HK-2 (cell line): ENCODE data around the gene KIRREL3.

Experiments
- DNase-seq: peaks from one replicate; pipeline ENCODE4 v3.0.0-alpha.2; 2018; ENCODE audit not compliant: unreplicated experiment

KIRREL3 gene

GRCh38 chr11:126997196-126997595 lies 3.4 kb downstream of the KIRREL3 start:
- DNase-seq = no peak

- DNase-seq = no peak
Measured at GRCh38 chr11:126996036-126996804, 4.3 kb downstream of the KIRREL3 start.

GRCh38 chr11:126993599-126993998 lies 7.0 kb downstream of the KIRREL3 start:
- DNase-seq = no peak

DNA sequence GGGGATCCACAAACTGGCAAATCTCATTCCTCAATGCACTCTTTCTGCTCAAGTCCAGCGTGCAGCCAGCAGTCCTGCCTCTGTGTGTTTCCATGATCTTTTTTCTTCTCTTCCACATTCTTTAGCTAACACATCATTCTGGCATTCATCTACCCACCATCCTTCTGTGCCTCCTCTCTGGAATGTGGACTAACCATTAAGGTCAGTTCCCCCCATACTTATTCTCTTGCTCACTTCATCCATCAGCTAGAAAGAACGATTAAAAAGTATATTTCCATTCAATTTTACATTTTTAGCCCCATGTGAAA lies 7.8 kb downstream of the KIRREL3 start:
- peak; percentile 16 for DNase-seq

- peak; percentile 40 for DNase-seq
Measured at GRCh38 chr11:126992065-126992803, 8.3 kb downstream of the KIRREL3 start.

DNA sequence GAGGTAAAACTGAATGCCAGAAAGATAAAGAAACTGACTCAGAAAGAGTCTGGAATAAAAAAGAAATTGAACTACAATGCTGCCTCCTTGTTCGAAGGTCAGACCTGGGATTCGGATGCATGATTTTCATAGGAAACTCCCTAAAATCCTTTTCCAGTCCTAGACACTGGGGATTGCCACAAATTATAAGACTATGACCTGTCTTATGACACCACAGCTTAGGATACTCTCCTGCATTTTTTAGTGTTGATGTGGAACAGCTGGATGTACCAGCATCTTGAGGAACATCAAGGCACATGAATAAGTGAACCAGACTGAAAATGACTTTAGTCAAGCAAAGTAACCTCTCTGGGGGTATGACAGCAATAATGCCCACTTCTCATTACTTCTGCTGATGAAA lies 9.0 kb downstream of the KIRREL3 start:
- DNase-seq = no peak

- no peak for DNase-seq
Measured at GRCh38 chr11:126990716-126991480, 9.7 kb downstream of the KIRREL3 start.

- DNase-seq = peak; percentile 58
Measured at GRCh38 chr11:126989942-126990715, 10.4 kb downstream of the KIRREL3 start.

DNA sequence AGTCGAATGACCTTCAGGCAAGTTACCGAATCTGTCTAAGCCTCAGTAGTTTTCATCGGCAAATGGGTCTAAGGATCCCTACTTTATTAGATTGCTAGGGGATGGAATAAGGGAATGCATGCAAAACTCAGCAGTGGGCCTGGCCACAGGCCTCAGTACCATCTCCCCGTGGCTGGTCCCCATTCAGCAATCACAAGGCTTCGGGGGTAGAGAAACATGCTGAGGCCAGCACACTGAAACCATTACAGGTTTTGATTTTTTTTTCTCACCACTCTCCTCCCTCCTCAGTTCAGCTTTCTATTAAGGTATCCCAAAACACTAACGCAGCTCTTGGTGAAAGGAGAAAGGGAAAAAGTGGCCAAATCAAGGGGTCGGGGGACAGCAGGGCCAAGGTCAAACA lies 11.9 kb downstream of the KIRREL3 start:
- no peak for DNase-seq

DNA sequence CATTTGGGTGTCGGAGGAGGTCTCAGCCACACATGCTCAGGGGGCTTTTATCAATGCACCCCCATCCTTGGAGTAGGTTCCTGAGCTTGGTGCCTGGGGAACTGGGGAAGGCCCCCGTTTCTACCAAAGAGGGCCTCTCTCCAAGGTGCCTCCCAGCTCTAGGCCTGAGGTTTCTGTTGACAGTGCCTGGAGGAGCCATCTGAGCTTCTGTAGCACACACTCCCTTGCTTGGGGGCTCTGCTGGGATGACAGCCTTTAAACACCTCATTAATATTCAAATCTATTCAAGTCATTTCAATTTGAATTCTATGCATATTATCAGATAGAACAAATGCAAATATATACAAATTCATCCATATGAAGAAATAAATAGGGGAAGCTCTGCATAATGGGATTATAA lies 18.9 kb downstream of the KIRREL3 start:
- no peak for DNase-seq

DNA sequence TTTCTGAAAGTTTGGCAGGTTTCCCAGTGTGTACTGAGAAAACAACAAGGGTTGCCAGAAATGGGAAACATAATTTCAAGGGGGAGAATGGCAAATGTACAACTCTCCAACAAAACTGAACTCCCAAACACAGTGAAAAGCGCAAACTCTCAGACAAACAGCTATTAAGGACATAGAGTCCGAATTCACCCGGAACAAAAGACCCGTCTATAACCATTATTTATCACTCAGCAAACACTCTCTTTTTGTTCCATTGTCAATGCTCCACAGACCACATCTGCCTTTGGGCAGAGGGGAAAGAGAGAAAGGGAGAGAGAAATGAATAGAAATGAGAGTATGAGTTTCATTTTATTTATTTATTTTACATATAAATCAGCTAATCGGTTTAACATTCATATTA lies 21.7 kb downstream of the KIRREL3 start:
- no peak for DNase-seq

- DNase-seq = no peak
Measured at GRCh38 chr11:126978165-126978564, 22.4 kb downstream of the KIRREL3 start.

DNA sequence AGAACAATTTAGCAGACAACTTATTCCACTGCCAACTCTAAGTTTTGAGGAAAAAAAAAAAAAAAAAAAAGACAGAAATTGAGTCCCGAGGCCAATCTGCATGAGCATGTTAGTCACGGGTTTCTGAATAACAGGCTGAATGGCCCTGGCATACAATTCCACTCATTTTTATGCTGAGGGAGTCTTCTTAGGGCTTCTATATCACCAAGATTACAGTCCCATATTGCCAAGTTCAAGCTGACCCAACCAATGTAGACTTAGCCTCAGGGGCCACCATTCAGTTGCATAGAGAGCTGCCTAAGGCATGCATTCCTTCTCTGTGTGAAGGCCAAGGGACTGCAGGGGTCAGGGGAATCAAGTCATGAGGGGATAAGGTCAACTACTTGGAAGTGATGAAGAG lies 27.5 kb downstream of the KIRREL3 start:
- no peak for DNase-seq

GRCh38 chr11:126971305-126971704 lies 29.3 kb downstream of the KIRREL3 start:
- no peak for DNase-seq

GRCh38 chr11:126969865-126970479 lies 30.6 kb downstream of the KIRREL3 start:
- no peak for DNase-seq

DNA sequence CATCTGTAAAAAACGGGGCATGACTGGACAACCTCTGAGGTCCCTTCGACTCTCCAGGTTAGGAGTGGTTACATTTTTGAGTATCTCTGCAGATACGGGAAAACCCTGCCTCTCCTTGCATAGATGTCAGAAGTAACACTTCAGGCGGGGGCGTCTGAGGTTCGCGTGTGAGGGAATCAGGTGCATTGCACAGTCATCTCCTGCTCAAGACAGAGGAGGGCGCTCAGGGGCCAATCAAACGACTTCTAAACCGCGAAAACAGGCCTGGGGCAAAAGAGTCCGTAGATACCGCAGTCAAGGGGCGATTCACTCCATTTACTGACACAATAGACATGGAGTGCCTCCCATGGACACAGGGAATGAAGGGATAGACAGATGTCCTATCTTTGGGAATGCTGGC lies 31.7 kb downstream of the KIRREL3 start:
- no peak for DNase-seq

- no peak for DNase-seq
Measured at GRCh38 chr11:126965331-126965730, 35.2 kb downstream of the KIRREL3 start.

- peak; percentile 20 for DNase-seq
Measured at GRCh38 chr11:126963603-126964363, 36.8 kb downstream of the KIRREL3 start.

GRCh38 chr11:126963115-126963514 lies 37.5 kb downstream of the KIRREL3 start:
- no peak for DNase-seq

- no peak for DNase-seq
Measured at GRCh38 chr11:126959700-126960099, 40.9 kb downstream of the KIRREL3 start.

GRCh38 chr11:126956635-126957034 lies 43.9 kb downstream of the KIRREL3 start:
- DNase-seq = no peak
